Activated naive CD4-positive, alpha-beta T cell (primary cell): ENCODE measurements around the gene EFNA5.

Source experiments
- DNase-seq, 4 experiments: peaks; one replicate each; lab custom pipeline; 2025; lab: John Stamatoyannopoulos, UW

The EFNA5 gene

GRCh38 chr5:107670932-107671741 lies at the start of gene EFNA5:
EFNA5 (minus strand) TSS chr5:107670937.
- DNase-seq = no peak

- DNase-seq = no peak
These were observed 48.4 kb upstream of the EFNA5 start for GRCh38 chr5:107719034-107719606.

- DNase-seq = no peak
These were observed 47.1 kb upstream of the EFNA5 start for GRCh38 chr5:107717816-107718215.

GRCh38 chr5:107713228-107713627 lies 42.5 kb upstream of the EFNA5 start:
- no peak for DNase-seq

GRCh38 chr5:107712359-107712870 lies 41.7 kb upstream of the EFNA5 start:
- DNase-seq = no peak

GRCh38 chr5:107705402-107706014 lies 34.8 kb upstream of the EFNA5 start:
- no peak for DNase-seq

GRCh38 chr5:107704681-107705401 lies 34.1 kb upstream of the EFNA5 start:
- no peak for DNase-seq

- DNase-seq = no peak
These were observed 29.7 kb upstream of the EFNA5 start for GRCh38 chr5:107700481-107700880.

- no peak for DNase-seq
These were observed 28.7 kb upstream of the EFNA5 start for GRCh38 chr5:107699425-107699824.

- no peak for DNase-seq
These were observed 27.5 kb upstream of the EFNA5 start for GRCh38 chr5:107698286-107698685.

GRCh38 chr5:107696498-107696897 lies 25.8 kb upstream of the EFNA5 start:
- no peak for DNase-seq

- no peak for DNase-seq
These were observed 25.3 kb upstream of the EFNA5 start for GRCh38 chr5:107696080-107696479.

- no peak for DNase-seq
These were observed 17.2 kb upstream of the EFNA5 start for GRCh38 chr5:107687937-107688336.

GRCh38 chr5:107687404-107687803 lies 16.7 kb upstream of the EFNA5 start:
- no peak for DNase-seq

- no peak for DNase-seq
These were observed 11.8 kb upstream of the EFNA5 start for GRCh38 chr5:107682533-107682932.

GRCh38 chr5:107680799-107681198 lies 10.1 kb upstream of the EFNA5 start:
- DNase-seq = no peak

GRCh38 chr5:107680099-107680498 lies 9.4 kb upstream of the EFNA5 start:
- no peak for DNase-seq

GRCh38 chr5:107676702-107677101 lies 6.0 kb upstream of the EFNA5 start:
- no peak for DNase-seq

GRCh38 chr5:107675201-107675600 lies 4.5 kb upstream of the EFNA5 start:
- DNase-seq = no peak

- no peak for DNase-seq
These were observed 3.9 kb upstream of the EFNA5 start for GRCh38 chr5:107674655-107675054.

- peak; percentile 23 to 50 (median 36) for DNase-seq
These were observed 2.8 kb upstream of the EFNA5 start for GRCh38 chr5:107673368-107674136.

- no peak for DNase-seq
These were observed 2.3 kb upstream of the EFNA5 start for GRCh38 chr5:107673039-107673367.
